Islet precursor cell (in vitro differentiated cells): Measurements from ENCODE around the gene MRGPRX2.

Experiments used
- DNase-seq: peaks from one replicate; pipeline ENCODE4 v3.0.0-alpha.2; 2018

MRGPRX2 gene

GRCh38 chr11:19060629-19061028, at the start of gene MRGPRX2:
MRGPRX2 (minus strand) TSS chr11:19060717; CDS start chr11:19056402, 4,315 bp downstream.
- no peak for DNase-seq

- DNase-seq: no peak
These were observed 49.8 kb upstream of the MRGPRX2 start for GRCh38 chr11:19110295-19110694.

- DNase-seq: no peak
These were observed 46.6 kb upstream of the MRGPRX2 start for GRCh38 chr11:19107125-19107524.

DNA sequence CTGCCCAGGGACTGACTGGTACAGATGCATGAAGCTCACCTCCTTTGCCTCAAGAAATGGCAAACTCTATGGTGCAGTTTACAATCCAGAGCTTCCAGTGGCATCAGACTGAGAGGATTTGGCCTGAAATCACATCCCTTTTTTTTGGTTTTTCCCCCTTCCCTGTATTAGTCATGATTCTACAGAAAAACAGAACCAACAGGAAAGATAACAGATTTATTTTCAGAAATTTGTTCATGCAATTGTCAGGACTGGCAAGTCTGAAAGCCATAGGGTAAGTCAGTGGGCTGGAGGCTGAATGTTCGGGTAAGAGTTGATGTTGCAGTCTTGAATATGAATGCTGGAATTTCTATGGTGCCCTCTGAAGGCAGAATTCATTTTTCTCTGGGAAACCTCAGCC, 44.5 kb upstream of the MRGPRX2 start:
- no peak for DNase-seq

DNA sequence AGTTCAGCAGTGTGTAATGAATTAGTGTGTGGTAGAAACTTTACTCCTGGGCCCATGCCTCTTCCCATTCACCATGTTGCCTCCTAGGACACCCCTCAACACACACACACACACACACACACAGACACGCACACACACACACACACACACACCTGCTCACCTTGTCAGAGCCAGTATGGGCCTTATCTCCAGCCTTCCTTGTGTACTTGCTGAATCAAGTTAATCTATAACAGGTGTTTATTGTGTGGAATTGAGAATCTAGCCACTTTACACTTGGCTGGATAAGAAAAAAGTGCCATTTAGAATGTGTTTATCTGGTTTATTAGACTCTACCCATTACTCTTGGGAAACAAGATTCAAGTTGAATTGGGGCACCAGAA, 42.0 kb upstream of the MRGPRX2 start:
- DNase-seq: no peak

DNA sequence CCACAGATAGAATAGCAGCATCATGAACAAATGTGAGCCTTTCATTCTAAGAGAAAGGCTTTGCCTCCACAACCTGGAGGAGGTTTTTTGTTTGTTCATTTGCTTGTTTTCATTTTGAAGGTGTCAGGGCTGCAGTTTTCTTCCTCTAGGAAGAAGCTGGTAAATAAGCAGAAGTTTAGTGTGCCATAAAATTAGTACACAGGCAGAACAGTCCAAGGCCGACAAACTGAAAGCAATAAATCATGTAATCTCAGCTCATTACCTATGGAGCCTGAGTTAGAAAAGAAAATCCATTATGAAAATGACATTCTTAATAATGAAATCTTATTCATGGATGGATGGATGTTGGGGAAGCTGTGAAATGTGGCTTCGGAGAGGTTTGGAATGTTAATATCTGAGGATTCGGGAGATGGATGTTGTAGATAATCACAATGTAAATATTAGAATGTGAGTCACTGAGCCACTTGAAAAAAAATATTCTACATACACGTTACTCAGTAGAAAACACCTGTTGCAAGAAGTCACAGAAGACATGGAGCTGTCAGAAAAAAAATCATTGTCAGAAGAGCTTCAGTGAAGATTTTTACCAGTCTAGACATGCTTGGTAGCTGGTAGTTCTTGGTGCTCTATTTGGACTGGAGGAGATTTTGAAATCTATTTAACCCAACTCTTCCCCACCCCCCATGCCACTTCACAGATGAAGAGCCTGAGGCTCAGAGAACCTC, 41.4 kb upstream of the MRGPRX2 start:
- DNase-seq: no peak

DNA sequence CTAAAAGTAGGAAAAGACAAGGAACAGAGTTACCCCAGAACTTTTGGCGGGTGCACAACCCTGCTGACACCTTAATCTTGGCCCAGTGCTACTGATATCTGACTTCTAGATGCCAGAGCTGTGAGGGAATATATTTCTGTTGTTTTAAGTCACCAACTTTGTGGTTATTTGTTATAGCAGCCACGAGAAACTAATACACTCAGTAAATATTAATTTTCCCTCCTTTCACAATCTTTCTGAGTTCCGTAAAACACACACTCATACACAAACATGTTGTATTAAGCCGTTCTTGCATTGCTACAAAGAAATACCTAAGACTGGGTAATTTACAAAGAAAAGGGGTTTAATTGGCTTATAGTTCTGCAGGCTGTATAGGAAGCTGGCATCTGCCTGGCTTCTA, 40.4 kb upstream of the MRGPRX2 start:
- no peak for DNase-seq

GRCh38 chr11:19099093-19099492, 38.6 kb upstream of the MRGPRX2 start:
- no peak for DNase-seq

GRCh38 chr11:19094859-19095258, 34.3 kb upstream of the MRGPRX2 start:
- DNase-seq: no peak

DNA sequence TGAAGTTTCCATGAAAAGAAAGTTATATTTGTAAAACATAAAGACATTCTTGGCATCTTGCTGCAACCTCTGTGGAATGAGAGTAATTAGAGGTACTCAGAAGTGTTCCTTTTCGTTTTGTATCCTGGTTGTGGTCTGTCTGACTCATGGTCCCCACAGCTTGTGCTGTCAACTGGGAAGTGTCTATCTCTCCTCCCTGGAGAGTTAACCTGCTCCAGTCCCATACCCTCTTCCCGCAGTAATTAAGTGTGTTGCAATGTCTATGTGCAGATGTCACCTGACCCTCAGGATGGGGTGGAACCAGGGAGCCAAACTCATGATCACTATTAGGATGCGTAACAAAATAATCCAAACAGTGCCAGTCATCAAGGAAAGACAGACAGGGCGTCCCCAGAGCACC, 33.5 kb upstream of the MRGPRX2 start:
- peak; percentile 83 for DNase-seq

GRCh38 chr11:19092850-19093249, 32.3 kb upstream of the MRGPRX2 start:
- no peak for DNase-seq

DNA sequence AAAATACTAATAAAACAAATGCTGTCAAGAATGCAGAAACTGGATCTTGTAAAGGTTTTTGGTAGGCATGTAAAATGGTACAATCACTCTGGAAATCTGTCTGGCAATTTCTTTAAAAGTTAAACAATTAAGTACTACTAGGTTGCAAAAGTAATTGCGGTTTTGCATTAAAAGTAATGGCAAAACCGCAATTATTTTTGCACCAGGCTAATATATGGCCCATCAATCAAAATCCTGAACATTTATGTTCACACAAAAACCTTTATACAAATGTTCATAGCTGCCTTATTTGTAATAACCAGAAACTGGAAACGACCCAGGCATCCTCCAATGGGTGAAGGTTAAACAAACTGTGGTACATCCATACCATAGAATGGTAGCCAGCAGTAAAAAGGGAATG, 31.8 kb upstream of the MRGPRX2 start:
- DNase-seq: no peak

DNA sequence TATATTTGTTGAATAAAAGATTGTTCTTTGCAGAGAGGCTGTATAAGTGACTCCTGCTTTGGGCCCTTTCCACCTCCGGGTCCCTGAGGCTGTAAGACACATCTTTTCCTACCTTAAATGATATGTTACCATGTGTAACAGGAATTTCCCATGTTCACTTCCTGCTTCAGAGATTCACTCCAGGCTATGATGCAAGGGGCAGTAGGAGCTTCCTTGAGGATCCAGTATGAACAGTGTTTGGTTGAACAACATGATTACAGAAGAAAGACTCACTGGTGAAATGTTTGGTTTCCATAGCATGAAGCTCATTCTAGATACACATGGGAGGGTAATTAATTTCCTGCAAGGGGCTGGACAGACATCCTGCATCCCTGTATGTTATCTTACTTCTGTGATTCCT, 30.8 kb upstream of the MRGPRX2 start:
- DNase-seq: no peak

DNA sequence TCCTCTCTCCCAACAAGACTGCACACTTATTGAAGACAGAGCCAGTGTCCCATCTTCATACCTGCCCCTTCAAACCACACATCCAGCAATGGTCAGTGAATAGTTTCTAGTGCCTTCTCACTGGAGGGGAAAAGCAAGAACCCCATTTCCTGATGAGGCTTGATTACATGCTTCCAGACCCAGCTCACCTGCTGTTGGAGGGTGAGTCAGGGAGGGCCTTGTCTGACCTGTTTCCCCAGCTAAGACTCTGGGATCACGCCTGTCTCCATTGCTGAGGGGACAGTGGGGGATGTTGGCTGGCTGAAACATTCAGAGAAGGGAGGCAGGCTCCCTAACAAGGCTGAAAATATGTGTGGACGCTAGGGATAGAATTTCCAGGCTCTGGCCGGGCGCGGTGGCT, 28.9 kb upstream of the MRGPRX2 start:
- peak; percentile 81 for DNase-seq

DNA sequence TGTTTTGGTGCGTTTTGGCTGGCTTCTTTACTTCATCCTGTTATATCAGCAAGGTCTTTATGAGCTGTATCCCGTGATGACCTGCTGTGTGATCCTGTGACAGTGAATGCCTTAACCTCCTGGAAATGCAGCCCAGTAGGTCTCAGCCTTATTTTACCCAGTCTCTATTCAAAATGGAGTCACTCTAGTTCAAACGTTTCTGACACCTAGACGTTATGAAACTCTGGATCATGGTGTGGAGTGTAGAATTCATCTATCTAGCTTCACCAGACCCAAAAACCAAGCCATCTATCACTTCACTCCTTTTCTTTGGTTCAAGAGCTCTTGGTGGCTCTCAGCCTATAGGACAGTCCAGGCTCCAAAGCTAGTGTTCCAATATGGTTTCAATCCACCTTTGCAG, 28.3 kb upstream of the MRGPRX2 start:
- no peak for DNase-seq

- no peak for DNase-seq
These were observed 27.1 kb upstream of the MRGPRX2 start for GRCh38 chr11:19087658-19088057.

DNA sequence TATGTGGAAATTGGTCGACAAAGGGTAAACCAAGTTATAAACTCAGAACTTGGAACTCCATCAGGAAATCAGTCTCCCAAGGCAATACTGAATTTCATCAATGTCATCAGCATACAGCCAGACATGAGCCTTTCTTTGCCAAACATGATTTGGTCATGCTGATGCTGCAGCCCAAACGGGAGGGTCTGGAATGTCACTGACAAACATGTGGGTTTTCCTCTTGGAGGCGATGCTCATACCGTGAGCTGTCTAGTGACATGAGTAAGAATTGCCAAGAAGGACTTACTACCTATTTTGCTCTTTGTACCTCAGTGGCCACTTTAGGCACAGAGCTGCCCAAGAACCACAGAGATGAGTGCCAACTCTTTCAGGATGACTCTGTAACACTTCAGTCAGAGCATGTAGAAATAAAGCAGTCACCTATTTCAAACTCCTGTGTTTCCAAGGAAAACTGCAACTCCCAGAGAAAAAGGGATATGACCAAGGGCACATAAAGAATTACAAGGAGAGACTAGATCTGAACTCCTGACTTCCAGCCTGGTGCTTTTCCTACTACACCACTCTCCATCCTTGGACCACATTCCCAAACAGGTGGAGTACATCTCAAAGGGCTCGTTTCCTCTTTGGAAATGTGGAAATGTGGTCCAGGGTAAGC, 24.3 kb upstream of the MRGPRX2 start:
- DNase-seq: no peak

- no peak for DNase-seq
These were observed 22.6 kb upstream of the MRGPRX2 start for GRCh38 chr11:19083166-19083565.

GRCh38 chr11:19080579-19080993, 20.1 kb upstream of the MRGPRX2 start:
- no peak for DNase-seq

DNA sequence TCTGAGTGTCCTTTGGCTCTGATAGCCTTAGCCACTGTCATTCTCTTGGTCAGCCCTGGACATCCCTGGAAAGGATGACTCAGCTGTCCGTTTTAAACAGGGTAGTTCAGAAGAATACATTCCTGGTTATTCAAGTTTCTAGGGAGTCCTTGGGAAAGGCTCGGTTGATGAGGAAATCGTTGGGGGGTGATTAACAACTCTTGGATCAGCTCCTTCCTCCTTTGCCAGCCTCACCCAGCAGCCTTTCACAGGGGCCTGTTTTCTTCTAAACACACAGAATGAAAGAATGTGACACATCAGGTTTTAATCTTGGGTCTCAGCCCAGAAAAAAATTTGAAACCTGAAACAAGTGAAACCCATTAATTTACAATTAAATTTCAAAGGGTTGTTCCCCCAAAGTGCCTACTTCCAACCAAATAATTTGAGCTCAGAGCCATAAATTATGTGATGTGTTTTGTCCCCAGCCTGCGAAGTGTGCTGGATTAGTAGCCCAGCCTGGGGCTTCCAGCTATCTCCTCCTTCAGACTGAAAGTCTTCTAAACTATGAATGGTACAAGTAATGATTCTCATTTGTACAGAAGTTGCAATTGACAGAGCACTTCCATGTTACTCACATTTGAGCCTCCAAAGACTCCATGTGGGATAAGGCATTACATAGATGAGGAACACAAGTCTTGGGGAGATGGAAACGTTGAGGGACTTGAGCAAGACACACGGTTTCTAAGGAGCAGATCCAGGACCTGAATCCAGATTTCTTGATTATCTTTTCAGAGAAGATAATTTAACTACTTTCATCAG, 19.3 kb upstream of the MRGPRX2 start:
- peak; percentile 72 for DNase-seq

DNA sequence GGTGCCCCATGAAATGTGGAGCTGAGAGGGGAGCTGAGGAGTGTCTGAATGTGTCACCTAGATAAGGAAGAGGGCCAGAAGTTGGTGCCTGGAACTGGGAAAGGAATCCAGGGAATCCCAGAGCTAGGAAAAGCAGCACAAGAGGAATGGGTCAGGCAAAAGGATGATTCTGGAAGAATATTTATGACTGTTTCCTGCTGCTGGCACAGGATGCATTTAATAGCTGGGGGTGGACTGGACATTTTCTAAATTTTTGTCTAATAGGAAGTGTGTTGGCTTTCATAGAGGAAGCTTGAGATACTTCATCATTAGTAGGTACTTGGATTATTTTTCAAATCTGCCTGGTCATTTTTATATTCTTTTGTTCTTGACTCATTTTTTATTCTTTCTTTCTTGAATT, 17.4 kb upstream of the MRGPRX2 start:
- no peak for DNase-seq

GRCh38 chr11:19076744-19077589, 16.4 kb upstream of the MRGPRX2 start:
- peak; percentile 78 for DNase-seq

- no peak for DNase-seq
These were observed 15.1 kb upstream of the MRGPRX2 start for GRCh38 chr11:19075636-19076035.
